BJ (cell line): ENCODE data around the gene SUPT3H. TPM values are rescaled to one million over a fixed set of nuclear protein-coding genes. Genes with fewer than 3 reads are reported as not detected.

Source experiments
- CTCF ChIA-PET: fragments of 350-600 bp; formaldehyde crosslinking; extraction: SDS; loops from one replicate; lab custom pipeline; 2021; ENCODE audit warnings: antibody characterized with exemption, inconsistent platforms; lab: Yijun Ruan, JAX
- POLR2A ChIA-PET: fragments of 300-600 bp; sonication (Branson Sonifier 250); formaldehyde crosslinking; extraction: SDS; loops from one replicate; lab custom pipeline; 2021; ENCODE audit warnings: antibody characterized with exemption; lab: Charles Lee
- DNase-seq: peaks from one replicate; pipeline ENCODE4 v3.0.0-alpha.2; 2011; ENCODE audit warnings: low read depth
- H3K27me3 ChIP-seq: 2 replicates; pipeline ENCODE4 v1.6.0; 2011; ENCODE audit warnings: low read length; ENCODE audit not compliant: control insufficient read depth, insufficient read depth
- H3K36me3 ChIP-seq: 2 replicates; pipeline ENCODE4 v1.5.1; 2011; ENCODE audit warnings: low read length; ENCODE audit not compliant: control insufficient read depth, insufficient read depth
- H3K4me3 ChIP-seq: 2 replicates; pipeline ENCODE4 v1.5.1; 2011; ENCODE audit warnings: low read depth, mild to moderate bottlenecking, control low read depth, low read length
- polyA plus RNA-seq: library from polyadenylated mRNA; depleted of rRNA; stranded (reverse); fragments of >200 nt; gene quantifications from 2 replicates; pipeline ENCODE4 v1.2.3, GENCODE V29; 2011
- TF ChIP-seq, protein P1 (sequence below): IDR thresholded peaks from 2 replicates; pipeline ENCODE4 v1.5.1; 2011; ENCODE audit warnings: low read depth, mild to moderate bottlenecking, control low read depth, inconsistent platforms, low read length, moderate library complexity; ENCODE audit not compliant: insufficient read depth

Gene SUPT3H
- polyA plus RNA-seq, 1 experiment, result 7.8 TPM

DNA sequence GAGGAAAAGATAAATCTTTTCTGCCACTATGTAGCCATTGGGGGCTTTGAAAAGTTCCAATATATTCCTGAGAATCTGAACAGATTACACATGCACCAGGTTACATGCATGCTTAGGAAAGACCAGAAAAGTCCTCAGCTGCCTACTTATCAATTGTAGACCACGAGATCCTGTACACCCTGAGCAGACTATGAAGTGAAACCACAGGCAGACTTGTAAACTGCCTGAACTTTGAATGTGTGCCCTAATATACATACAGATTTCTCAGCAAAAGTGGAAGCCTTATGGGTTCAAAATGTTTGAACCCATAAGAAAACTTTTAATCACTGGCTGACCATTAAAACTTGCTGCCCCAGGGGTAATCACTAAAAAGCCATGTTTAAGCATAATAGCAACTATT is 323.1 kb downstream of the SUPT3H start:
- ChIA-PET CTCF (no interaction called here), POLR2A (no interaction called here)
- H3K4me3 ChIP-seq, result no peak overlapping the region
- no peak for DNase-seq
- no peaks in the 10 kb centered on the region for H3K27me3 ChIP-seq
- TF ChIP-seq, protein P1, sequence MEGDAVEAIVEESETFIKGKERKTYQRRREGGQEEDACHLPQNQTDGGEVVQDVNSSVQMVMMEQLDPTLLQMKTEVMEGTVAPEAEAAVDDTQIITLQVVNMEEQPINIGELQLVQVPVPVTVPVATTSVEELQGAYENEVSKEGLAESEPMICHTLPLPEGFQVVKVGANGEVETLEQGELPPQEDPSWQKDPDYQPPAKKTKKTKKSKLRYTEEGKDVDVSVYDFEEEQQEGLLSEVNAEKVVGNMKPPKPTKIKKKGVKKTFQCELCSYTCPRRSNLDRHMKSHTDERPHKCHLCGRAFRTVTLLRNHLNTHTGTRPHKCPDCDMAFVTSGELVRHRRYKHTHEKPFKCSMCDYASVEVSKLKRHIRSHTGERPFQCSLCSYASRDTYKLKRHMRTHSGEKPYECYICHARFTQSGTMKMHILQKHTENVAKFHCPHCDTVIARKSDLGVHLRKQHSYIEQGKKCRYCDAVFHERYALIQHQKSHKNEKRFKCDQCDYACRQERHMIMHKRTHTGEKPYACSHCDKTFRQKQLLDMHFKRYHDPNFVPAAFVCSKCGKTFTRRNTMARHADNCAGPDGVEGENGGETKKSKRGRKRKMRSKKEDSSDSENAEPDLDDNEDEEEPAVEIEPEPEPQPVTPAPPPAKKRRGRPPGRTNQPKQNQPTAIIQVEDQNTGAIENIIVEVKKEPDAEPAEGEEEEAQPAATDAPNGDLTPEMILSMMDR, result no peak
- no peaks in the 10 kb centered on the region for H3K36me3 ChIP-seq

DNA sequence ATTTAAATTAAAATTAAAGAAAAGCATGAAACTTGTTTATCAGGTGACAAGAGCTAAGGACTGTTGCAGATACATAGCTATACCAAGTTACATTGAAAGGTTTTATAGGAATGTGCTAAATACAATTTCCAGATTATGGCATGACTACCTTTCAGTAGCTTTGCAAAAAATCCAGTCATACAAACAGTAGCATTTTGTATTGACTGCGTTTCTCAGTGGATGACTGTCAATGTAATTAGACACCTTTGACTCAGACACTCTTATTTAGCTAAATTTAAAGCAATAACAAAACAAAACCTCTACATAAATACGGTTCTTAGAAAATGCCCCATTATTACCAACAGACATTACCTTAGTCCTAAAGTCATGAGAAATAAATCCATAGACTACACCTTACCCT is 325.4 kb downstream of the SUPT3H start:
- no peak for DNase-seq
- POLR2A ChIA-PET, result no interaction called here
- TF ChIP-seq, protein P1, result no peak
- H3K36me3 ChIP-seq, result no peaks in the 10 kb centered on the region
- no peak overlapping the region for H3K4me3 ChIP-seq
- CTCF ChIA-PET, result interaction anchor here (0.6 kb wide), 1 partner anchor 566 kb away, joined by 3 read pairs; no protein-coding TSS in a partner anchor
- H3K27me3 ChIP-seq, result no peaks in the 10 kb centered on the region

DNA sequence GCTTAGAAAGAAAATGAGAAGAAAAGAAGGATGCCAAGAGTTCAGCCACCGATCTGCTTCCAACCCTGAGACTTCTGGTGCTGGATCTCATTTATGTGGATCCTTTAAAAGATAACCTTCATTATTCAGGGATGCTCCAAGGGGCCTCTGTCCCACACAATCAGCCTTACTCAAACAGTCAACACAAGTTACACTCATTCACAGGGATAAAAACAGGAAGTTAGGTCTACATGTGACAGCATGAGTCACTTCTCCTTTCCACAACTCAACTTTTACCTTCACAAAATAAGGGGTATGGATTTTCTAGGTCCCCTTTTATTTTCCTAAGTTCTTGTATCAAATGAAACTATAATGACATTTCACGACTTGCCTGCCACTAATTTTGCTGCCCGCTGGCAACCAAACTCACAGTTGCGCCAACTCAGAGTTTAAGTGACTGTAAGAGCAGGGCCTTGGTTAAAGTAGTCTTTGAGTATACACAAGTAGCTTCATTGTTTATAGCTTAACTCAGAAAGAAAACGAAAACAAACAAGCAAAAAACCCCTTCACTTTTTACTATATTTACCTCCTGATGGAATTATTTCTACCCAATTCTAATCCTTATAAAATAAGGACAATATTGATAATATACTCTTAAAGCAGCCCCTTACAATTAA is 328.4 kb downstream of the SUPT3H start:
- Histone ChIP-seq H3K27me3 (no peaks in the 10 kb centered on the region), H3K36me3 (no peaks in the 10 kb centered on the region), H3K4me3 (no peak overlapping the region)
- DNase-seq, result no peak
- CTCF ChIA-PET, result interaction anchor here (0.6 to 0.9 kb wide), 2 partner anchors 13 to 248 kb away, joined by 3 read pairs; no protein-coding TSS in a partner anchor
- TF ChIP-seq, protein P1, result no peak
- POLR2A ChIA-PET, result no interaction called here

DNA sequence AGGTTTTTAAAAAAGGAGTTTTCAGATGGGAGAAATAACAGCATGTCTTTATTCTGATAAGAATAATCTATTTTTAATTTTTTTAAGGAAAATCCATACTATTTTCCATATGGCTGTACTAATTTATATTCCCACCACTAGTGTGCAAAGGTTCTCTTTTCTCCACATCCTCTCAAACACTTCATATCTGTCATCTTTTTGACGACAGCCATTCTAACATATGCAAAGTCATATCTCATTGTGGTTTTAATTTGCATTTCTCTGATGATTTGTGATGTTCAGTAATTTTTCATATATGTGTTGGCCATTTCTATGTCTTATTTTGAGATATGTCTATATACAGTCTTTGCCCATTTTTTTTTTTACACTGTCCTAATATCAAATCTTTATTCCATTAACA is 330.2 kb downstream of the SUPT3H start:
- DNase-seq, result no peak

DNA sequence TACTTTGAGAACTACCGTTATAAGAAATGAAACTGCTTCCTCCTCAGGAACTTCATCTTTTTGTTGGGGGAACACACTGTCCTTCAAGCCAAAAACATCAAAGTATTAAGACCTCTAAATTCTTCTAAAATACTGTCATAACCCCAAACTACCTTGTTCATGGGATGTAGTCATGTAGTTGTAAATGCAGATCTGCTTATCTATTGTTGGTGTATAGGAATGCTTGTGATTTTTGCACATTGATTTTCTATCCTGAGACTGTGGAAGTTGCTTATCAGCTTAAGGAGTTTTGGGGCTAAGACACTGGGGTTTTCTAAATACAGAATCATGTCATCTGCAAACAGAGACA is 332.5 kb downstream of the SUPT3H start:
- Histone ChIP-seq H3K4me3 (no peak overlapping the region), H3K27me3 (no peaks in the 10 kb centered on the region), H3K36me3 (no peaks in the 10 kb centered on the region)
- TF ChIP-seq, protein P1, result no peak
- CTCF ChIA-PET, result interaction anchor here (1.0 to 1.7 kb wide), 2 partner anchors 13 to 389 kb away, joined by 3 read pairs; no protein-coding TSS in a partner anchor
- POLR2A ChIA-PET, result no interaction called here
- DNase-seq, result no peak

More for the DNA sequence above, 330.2 kb downstream of the SUPT3H start:
- no peaks in the 10 kb centered on the region for H3K27me3 ChIP-seq
- ChIA-PET POLR2A (no interaction called here), CTCF (no interaction called here)
- H3K4me3 ChIP-seq, result no peak overlapping the region
- TF ChIP-seq, protein P1, result no peak
- H3K36me3 ChIP-seq, result no peaks in the 10 kb centered on the region
